Vagina (tissue), 2 donors: Measurements from ENCODE around the gene YWHAE.
A peak's percentile ranks its signal among the peaks of the same experiment; 100 is the strongest.

Experiments
- POLR2A ChIP-seq, 2 donors: fragments of 450-650 bp; IDR thresholded peaks; one replicate each; pipeline ENCODE4 v1.6.1; 2017; ENCODE audit warnings: antibody characterized with exemption in 2 of 2, mild to moderate bottlenecking in 2 of 2, moderate library complexity in 2 of 2
- TF ChIP-seq, protein P1 (sequence below), 3 experiments: fragments of 450-650 bp in 2 of 3; fragments of 200-600 bp in 1 of 3; sonication (generic) in 1 of 3; IDR thresholded peaks; one replicate each; pipeline ENCODE4 v1.5.1; 2017 to 2019; ENCODE audit warnings: antibody characterized with exemption in 3 of 3, mild to moderate bottlenecking in 2 of 3, moderate library complexity in 2 of 3

DNA sequence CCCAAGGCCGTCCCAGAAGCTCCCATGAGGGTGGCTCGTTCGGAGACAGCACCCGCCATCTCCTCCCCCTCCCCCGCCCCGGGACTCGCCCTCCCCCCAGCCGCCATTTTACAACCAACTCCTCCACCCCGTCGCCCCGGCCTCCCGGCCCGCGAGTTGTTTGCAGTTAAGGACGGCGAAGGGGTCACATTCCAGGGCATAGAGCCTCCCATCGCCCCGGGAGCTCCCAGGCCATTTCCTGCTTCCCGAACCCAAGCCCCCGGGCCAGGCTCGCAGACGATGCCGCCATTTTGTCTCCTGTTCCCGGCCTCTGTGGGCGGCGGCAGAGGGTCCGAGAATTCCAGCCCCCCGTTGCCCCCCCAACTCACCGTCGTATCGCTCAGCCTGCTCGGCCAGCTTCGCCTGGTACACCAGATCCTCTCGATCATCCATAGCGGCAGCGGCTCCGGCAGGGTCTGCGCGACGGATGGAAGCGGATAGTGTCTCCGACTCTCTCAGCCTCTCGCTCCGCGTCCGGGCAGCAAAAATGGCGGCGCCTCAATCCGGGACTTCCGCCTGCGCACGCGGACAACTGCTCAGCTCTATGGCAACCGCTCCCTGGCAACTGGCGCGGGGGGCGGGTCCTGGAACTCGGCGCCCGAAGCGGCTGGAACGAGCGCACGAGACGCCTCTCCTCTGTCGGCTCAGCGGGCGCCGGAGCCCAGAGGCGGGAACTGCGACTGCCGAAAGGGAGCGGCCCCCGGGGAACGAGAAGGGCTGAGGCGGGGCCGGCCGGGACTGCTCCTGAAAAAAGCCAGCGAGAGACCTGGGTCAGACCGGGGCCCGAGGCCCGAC lies at the start of gene YWHAE:
- TF ChIP-seq, protein P1, sequence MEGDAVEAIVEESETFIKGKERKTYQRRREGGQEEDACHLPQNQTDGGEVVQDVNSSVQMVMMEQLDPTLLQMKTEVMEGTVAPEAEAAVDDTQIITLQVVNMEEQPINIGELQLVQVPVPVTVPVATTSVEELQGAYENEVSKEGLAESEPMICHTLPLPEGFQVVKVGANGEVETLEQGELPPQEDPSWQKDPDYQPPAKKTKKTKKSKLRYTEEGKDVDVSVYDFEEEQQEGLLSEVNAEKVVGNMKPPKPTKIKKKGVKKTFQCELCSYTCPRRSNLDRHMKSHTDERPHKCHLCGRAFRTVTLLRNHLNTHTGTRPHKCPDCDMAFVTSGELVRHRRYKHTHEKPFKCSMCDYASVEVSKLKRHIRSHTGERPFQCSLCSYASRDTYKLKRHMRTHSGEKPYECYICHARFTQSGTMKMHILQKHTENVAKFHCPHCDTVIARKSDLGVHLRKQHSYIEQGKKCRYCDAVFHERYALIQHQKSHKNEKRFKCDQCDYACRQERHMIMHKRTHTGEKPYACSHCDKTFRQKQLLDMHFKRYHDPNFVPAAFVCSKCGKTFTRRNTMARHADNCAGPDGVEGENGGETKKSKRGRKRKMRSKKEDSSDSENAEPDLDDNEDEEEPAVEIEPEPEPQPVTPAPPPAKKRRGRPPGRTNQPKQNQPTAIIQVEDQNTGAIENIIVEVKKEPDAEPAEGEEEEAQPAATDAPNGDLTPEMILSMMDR (IDR thresholded peaks at IDR 0.05) = no peak
- TF ChIP-seq POLR2A (IDR thresholded peaks at IDR 0.05) = peak in 1 of 2 donors; percentile 97
